ENCODE measurements around the gene SLC35F4.
A peak's percentile ranks its signal among the peaks of the same experiment; 100 is the strongest.

The SLC35F4 gene

GRCh38 chr14:57845802-57846531 is 19.9 kb downstream of the SLC35F4 start:
- no peak for DNase-seq (ENCODE audit: low read depth)

GRCh38 chr14:57845316-57845715 is 20.6 kb downstream of the SLC35F4 start:
- no peak for TF ChIP-seq CTCF (IDR thresholded peaks at IDR 0.05; ENCODE audit: control insufficient read depth, insufficient read depth, low read depth, low read length, missing control alignments)
- H3K4me3 ChIP-seq (ENCODE audit: control insufficient read depth, low read depth, low read length) = no peak overlapping the region
- DNase-seq (ENCODE audit: low read depth) = no peak

More at GRCh38 chr14:57845802-57846531, 19.9 kb downstream of the SLC35F4 start:
- no peak overlapping the region for H3K4me3 ChIP-seq (ENCODE audit: control insufficient read depth, low read depth, low read length)
- TF ChIP-seq CTCF (IDR thresholded peaks at IDR 0.05; ENCODE audit: control insufficient read depth, insufficient read depth, low read depth, low read length, missing control alignments) = peak; percentile 33

GRCh38 chr14:57837267-57837666 is 28.6 kb downstream of the SLC35F4 start:
- no peak for DNase-seq (ENCODE audit: low read depth)
- TF ChIP-seq CTCF (IDR thresholded peaks at IDR 0.05; ENCODE audit: control insufficient read depth, insufficient read depth, low read depth, low read length, missing control alignments) = no peak
- H3K4me3 ChIP-seq (ENCODE audit: control insufficient read depth, low read depth, low read length) = no peak overlapping the region

GRCh38 chr14:57835766-57836165 is 30.1 kb downstream of the SLC35F4 start:
- H3K4me3 ChIP-seq (ENCODE audit: control insufficient read depth, low read depth, low read length) = no peak overlapping the region
- TF ChIP-seq CTCF (IDR thresholded peaks at IDR 0.05; ENCODE audit: control insufficient read depth, insufficient read depth, low read depth, low read length, missing control alignments) = no peak
- no peak for DNase-seq (ENCODE audit: low read depth)

GRCh38 chr14:57834961-57835360 is 30.9 kb downstream of the SLC35F4 start:
- no peak for DNase-seq (ENCODE audit: low read depth)
- no peak overlapping the region for H3K4me3 ChIP-seq (ENCODE audit: control insufficient read depth, low read depth, low read length)
- TF ChIP-seq CTCF (IDR thresholded peaks at IDR 0.05; ENCODE audit: control insufficient read depth, insufficient read depth, low read depth, low read length, missing control alignments) = no peak

- DNase-seq (ENCODE audit: low read depth) = no peak
- no peak for TF ChIP-seq CTCF (IDR thresholded peaks at IDR 0.05; ENCODE audit: control insufficient read depth, insufficient read depth, low read depth, low read length, missing control alignments)
- H3K4me3 ChIP-seq (ENCODE audit: control insufficient read depth, low read depth, low read length) = no peak overlapping the region
Measured at GRCh38 chr14:57834001-57834598, 31.8 kb downstream of the SLC35F4 start.

Data from AG09309 (cell line).